HG03575 (cell line): ENCODE results near the gene RNGTT.

Experiments used
- ATAC-seq: cut with Tn5 transposase; IDR thresholded peaks from one replicate; pipeline ENCODE4 v1.9.1; 2021; ENCODE audit not compliant: unreplicated experiment, insufficient number of reproducible peaks, low FRiP score; ENCODE audit errors: extremely low read depth

The RNGTT gene

GRCh38 chr6:88702956-88703556, 260.4 kb downstream of the RNGTT start:
- no peak for ATAC-seq

- no peak for ATAC-seq
Measured at GRCh38 chr6:88698661-88699060, 264.8 kb downstream of the RNGTT start.

- ATAC-seq = no peak
Measured at GRCh38 chr6:88695937-88696336, 267.5 kb downstream of the RNGTT start.

GRCh38 chr6:88683734-88684133, 279.7 kb downstream of the RNGTT start:
- no peak for ATAC-seq

GRCh38 chr6:88680654-88681053, 282.8 kb downstream of the RNGTT start:
- no peak for ATAC-seq

- no peak for ATAC-seq
Measured at GRCh38 chr6:88679841-88680240, 283.6 kb downstream of the RNGTT start.

GRCh38 chr6:88677356-88677755, 286.1 kb downstream of the RNGTT start:
- ATAC-seq = no peak

DNA sequence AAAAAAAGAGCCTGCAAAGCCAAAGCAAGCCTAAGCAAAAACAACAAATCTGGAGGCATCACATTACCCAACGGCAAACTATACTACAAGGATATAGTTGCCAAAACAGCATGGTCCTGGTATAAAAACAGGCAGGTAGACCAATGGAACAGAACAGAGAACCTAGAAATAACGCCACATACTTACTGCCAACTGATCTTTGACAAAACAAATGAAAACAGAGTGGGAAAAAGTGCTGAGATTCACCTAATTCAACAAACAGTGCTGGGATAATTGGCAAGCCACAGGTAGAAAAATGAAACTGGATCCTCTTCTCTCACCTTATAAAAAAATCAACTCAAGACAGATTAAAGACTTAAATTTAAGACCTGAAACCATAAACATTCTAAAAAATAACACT, 291.8 kb downstream of the RNGTT start:
- ATAC-seq = no peak

DNA sequence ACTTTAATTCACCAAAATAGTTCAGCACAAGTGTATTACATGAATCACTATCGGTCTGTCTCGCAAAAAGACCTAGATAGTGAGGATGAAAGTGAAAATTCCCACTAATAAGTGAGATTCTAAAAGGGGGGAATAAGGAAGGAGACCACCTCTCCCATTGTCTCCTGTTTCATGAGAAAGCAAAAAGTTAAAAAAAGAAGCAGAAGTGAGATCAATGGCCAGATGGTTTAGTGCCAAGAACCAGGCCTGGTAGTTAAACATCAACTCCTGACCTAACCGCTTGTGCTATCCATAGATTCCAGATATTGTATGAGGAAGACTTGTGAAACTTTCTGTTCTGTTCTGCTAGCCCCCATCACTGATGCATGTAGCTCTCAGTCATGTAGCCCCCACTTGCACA, 293.0 kb downstream of the RNGTT start:
- no peak for ATAC-seq

GRCh38 chr6:88669475-88669874, 293.9 kb downstream of the RNGTT start:
- ATAC-seq = no peak

DNA sequence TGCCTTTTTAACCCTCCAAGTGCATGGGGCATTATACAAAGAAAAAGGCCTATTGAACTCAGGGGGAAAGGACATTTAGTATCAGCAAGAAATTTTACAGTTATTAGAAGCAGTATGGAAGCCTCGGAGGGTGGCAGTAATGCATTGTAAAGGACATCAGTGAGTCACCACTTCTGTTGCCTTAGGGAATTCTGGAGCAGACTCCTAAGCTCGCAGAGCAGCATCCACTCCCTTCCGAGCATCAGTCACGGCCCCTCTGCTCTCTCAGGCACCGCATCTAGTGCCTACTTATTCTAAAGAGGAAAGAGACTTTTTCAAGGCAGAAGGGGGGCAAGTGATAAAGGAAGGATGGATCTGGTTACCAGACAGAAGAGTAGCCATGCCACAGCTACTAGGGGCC, 296.5 kb downstream of the RNGTT start:
- no peak for ATAC-seq

DNA sequence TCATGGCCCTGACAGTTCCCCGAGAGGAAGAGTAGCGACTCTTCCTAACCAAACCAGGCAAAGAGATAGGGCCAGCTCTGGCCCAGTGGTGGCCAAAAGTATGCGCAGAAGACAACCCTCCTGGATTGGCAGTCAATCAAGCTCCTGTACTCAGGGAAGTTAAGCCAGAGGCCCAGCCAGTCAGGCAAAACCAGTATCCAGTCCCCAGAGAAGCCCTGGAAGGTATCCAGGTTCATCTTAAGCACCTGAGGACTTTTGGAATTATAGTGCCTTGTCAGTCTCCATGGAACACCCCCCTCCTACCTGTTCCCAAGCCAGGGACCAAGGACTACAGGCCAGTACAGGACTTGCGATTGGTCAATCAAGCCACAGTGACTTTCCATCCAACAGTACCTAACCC, 298.3 kb downstream of the RNGTT start:
- ATAC-seq = no peak

- ATAC-seq = no peak
Measured at GRCh38 chr6:88663801-88664200, 299.6 kb downstream of the RNGTT start.

DNA sequence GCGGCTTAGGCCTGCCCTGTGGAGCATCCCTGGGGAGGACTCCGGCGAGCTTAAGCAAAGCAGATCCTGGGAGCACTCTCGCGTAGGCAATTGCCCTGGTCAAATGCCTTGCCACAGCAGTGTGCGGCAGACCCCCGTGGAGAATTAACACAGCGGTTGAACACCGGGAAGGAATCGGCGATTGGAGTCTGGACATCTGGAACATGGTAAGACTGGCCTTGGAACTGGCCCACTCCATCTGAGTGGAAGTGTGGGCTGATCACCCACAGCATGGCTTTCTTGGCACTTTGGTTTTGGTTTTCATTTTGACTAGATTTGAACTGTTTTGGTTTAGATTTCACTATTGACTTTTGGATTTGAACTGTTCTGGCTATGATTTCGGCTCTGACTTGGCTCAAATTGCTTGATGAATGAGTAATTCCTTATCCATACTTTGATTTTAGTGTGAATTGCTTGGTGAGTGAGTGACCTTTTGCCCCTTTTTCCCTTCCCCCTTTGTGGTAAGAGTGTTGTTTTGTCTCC, 300.7 kb downstream of the RNGTT start:
- ATAC-seq = no peak

GRCh38 chr6:88662163-88662580, 301.2 kb downstream of the RNGTT start:
- no peak for ATAC-seq

- ATAC-seq = no peak
Measured at GRCh38 chr6:88661136-88661535, 302.3 kb downstream of the RNGTT start.

- no peak for ATAC-seq
Measured at GRCh38 chr6:88655586-88655985, 307.8 kb downstream of the RNGTT start.

- ATAC-seq = no peak
Measured at GRCh38 chr6:88653936-88654335, 309.5 kb downstream of the RNGTT start.

DNA sequence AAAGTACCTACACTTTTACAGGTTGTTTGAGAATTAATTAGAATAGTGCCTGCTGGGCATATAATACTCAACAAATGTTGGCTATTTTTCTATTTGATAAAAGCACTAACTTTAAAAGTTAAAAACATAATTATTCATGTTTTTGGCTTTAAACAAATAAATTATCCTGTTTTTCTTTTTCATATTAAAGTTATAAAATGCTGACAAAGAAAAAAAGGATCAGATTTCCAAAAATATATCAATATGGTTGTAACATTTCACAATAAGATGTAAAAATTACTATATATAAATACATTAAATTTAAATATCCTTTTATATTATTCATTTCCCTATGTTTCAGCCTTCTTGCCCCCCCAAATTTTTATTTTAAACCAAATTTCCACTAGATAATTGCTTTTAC, 312.0 kb downstream of the RNGTT start:
- no peak for ATAC-seq

DNA sequence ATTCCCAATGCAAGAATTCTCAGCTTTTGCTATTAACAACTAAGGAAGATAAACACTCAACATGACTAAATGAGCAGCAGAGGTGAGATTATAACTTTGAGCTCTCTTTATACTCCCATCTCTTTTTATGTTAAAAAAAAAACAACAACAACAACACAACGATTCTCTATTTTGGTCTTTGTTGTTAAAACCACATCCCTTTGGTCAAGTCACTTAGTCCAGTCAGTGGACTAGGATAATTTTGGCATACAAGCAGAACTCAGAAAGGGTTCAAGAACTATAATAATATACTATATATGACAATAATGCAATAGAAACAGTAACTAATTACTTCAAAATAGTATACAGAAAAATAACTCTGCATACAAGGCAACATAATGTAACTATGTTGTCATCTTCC, 312.4 kb downstream of the RNGTT start:
- ATAC-seq = no peak

DNA sequence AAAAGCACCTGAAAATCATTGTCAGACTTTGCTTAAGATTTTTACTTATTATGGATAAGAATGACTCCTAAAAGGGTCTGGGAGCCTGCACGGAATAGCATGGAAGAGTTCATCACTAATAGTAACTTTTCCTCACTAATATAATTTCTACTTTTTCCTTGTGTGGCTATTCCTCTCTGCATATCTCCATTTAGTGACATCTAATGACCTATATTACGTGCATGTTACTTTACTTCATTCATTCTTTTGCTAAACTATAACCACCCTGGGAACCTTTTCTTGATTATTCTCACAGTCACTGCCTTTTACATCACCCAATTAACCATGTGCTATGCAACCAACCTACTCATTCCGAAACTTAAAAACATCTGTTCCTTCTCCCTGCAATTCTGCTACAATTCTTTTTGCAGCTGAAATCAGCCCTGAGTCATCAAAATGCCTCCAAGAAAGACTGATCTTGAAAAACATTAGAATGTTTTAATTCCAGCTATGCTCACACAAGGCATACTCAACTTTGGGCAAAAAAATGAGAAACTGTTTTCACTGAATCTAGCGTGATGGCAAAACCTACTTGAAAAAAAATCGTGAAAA, 313.3 kb downstream of the RNGTT start:
- peak; percentile 91 for ATAC-seq
